BLaER1 treated with 17β-estradiol and CSF1 and Interleukin-3, amounts not matched to agents 10 nM and 100 nM (cell line): Measurements from ENCODE around the gene RUSC2.
"Not testable (repeated sequence)": the region's sequence is repeated elsewhere in the genome, so short reads cannot be mapped to it uniquely, and the experiment has no call there.

Source experiments
- H3K27ac ChIP-seq, 11 experiments: shearing (Covaris generic); formaldehyde crosslinking; 2 replicates each; pipeline ENCODE4 v1.8.1; 2022
- H3K27me3 ChIP-seq, 11 experiments: shearing (Covaris generic); formaldehyde crosslinking; 2 replicates each; pipeline ENCODE4 v1.8.1; 2022
- H3K36me3 ChIP-seq, 11 experiments: shearing (Covaris generic); formaldehyde crosslinking; 2 replicates each; pipeline ENCODE4 v1.8.1; 2022
- H3K4me1 ChIP-seq, 10 experiments: shearing (Covaris generic); formaldehyde crosslinking; 2 replicates each; pipeline ENCODE4 v1.8.1; 2022
- H3K4me2 ChIP-seq, 11 experiments: shearing (Covaris generic); formaldehyde crosslinking; 2 replicates each; pipeline ENCODE4 v1.8.1; 2022
- H3K4me3 ChIP-seq, 10 experiments: shearing (Covaris generic); formaldehyde crosslinking; 2 replicates each; pipeline ENCODE4 v1.8.1; 2022
- H3K9ac ChIP-seq, 11 experiments: shearing (Covaris generic); formaldehyde crosslinking; 2 replicates each; pipeline ENCODE4 v1.8.1; 2022
- H3K9me3 ChIP-seq, 11 experiments: shearing (Covaris generic); formaldehyde crosslinking; replicated peaks in 1 of 11; 2 replicates each; pipeline ENCODE4 v1.8.1; 2022
- H4K20me1 ChIP-seq, 11 experiments: shearing (Covaris generic); formaldehyde crosslinking; 2 replicates each; pipeline ENCODE4 v1.8.1; 2022
- Cebpa-rat ChIP-seq, 11 experiments: shearing (Covaris generic); IDR thresholded peaks; 2 replicates each; pipeline ENCODE4 v1.8.1; 2022

The RUSC2 gene

GRCh38 chr9:35470894-35471293 lies 19.0 kb upstream of the RUSC2 start:
- H4K20me1 ChIP-seq: no peaks in the 10 kb centered on the region
- H3K9me3 ChIP-seq: peaks cover 0 to 7% (median 0%) of the 10 kb centered on the region in 11 experiments; a peak in 4 of 22 replicates
- no peaks in the 10 kb centered on the region for H3K4me1 ChIP-seq
- no peak overlapping the region for H3K27ac ChIP-seq
- H3K27me3 ChIP-seq: no peaks in the 10 kb centered on the region
- TF ChIP-seq Cebpa-rat (IDR thresholded peaks at IDR 0.05): no peak
- no peak overlapping the region for H3K9ac ChIP-seq
- no peak overlapping the region for H3K4me3 ChIP-seq
- H3K36me3 ChIP-seq: no peaks in the 10 kb centered on the region
- no peak overlapping the region for H3K4me2 ChIP-seq

DNA sequence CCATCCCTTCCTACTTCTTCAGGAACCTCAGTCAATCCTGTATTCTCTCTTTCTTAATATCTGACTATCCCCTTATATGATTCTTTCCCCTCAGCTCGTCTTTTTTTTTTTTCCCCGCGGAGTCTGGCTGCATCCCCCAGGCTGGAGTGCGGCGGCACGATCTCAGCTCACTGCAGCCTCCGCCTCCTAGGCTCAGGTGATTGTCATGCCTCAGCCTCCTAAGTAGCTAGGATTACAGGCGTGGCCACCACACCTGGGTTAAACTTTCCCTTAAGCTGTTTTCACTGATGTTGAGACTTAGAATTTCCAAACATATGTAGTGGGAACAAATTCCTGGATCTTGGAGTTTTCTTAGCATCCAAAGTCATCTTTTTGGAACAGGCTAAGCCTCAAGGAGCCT lies 13.3 kb upstream of the RUSC2 start:
- no peaks in the 10 kb centered on the region for H3K27me3 ChIP-seq
- peaks cover 0 to 9% (median 2%) of the 10 kb centered on the region in 10 experiments; a peak in 9 of 20 replicates for H3K4me1 ChIP-seq
- no peaks in the 10 kb centered on the region for H3K36me3 ChIP-seq
- TF ChIP-seq Cebpa-rat (IDR thresholded peaks at IDR 0.05): no peak
- H3K4me3 ChIP-seq: no peak overlapping the region
- no peak overlapping the region for H3K9ac ChIP-seq
- H4K20me1 ChIP-seq: no peaks in the 10 kb centered on the region
- peak overlapping the region in 1 of 11 experiments; percentile 1; a peak in 1 of 22 replicates for H3K27ac ChIP-seq
- H3K9me3 ChIP-seq: no peaks in the 10 kb centered on the region
- H3K4me2 ChIP-seq: no peak overlapping the region

DNA sequence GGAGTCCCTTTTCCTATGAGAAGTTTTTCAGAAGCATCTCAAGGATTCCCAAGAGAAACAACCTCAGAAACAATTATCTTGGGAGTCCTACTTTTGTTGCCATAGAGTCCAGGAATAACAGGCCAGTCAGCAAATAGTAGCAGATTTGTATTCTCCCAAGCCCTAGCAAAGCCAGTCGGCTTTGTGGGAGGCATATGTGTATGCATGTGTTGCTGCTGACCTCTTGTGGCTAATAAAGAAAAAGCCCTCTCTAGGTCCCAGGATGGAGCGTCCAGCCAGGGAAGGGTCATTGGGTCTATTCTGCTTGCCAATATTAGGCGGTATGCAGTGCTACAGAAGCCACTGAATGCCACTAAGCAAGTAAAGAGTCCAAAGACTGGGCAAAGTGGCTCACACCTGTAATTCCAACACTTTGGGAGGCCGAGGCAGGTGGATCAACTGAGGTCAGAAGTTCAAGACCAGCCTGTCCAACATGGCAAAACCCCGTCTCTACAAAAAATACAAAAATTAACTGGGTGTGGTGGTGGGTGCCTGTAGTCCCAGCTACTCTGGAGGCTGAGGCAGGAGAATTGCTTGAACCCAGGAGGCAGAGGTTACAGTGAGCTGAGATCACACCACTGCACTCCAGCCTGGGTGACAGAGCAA lies 12.6 kb upstream of the RUSC2 start:
- peak overlapping the region in 1 of 11 experiments; percentile 1; a peak in 1 of 22 replicates for H3K27ac ChIP-seq
- H3K27me3 ChIP-seq, H3K4me1 ChIP-seq, H4K20me1 ChIP-seq, H3K4me3 ChIP-seq, H3K36me3 ChIP-seq, H3K9ac ChIP-seq, H3K4me2 ChIP-seq, H3K9me3 ChIP-seq: not testable (repeated sequence)

DNA sequence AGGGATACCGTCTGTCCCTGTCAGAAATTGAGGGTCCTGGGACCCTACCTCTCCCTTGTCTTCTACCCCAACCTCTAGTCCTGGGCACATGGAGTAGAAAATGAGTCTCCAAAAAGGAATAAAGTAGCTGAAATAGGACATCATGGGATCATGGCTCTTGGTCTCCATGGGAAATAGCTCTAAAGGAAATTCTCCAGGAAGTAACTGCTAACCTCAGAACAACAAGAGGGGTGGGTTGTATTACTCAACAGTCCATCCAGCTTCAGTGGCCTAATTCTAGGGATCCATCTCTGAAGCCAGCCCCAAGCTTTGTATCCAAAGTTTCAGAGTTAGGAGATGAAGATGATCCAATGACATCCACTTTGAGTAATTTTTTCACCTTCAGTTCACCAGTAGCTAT lies 11.0 kb upstream of the RUSC2 start:
- Histone ChIP-seq H3K4me3 (no peak overlapping the region), H3K4me1 (peaks cover 0 to 9% (median 2%) of the 10 kb centered on the region in 10 experiments; a peak in 9 of 20 replicates), H3K27ac (no peak overlapping the region), H3K9ac (0 out of 22 replicates have a peak overlapping the region, but pooled peaks of 1 of the 11 experiments have one; percentile 19), H4K20me1 (no peaks in the 10 kb centered on the region), H3K4me2 (peak overlapping the region in 5 of 11 experiments; percentile 37 to 62 (median 44); a peak in 8 of 22 replicates), H3K36me3 (no peaks in the 10 kb centered on the region), H3K27me3 (no peaks in the 10 kb centered on the region), H3K9me3 (no peaks in the 10 kb centered on the region)
- no peak for TF ChIP-seq Cebpa-rat (IDR thresholded peaks at IDR 0.05)

- Histone ChIP-seq H3K9ac (no peak overlapping the region), H3K4me3 (no peak overlapping the region), H3K27ac (no peak overlapping the region), H3K27me3 (no peaks in the 10 kb centered on the region), H3K4me2 (no peak overlapping the region), H4K20me1 (no peaks in the 10 kb centered on the region), H3K9me3 (no peaks in the 10 kb centered on the region), H3K36me3 (no peaks in the 10 kb centered on the region), H3K4me1 (peaks cover 0 to 9% (median 2%) of the 10 kb centered on the region in 10 experiments; a peak in 9 of 20 replicates)
- no peak for TF ChIP-seq Cebpa-rat (IDR thresholded peaks at IDR 0.05)
Measured at GRCh38 chr9:35481347-35481975, 8.4 kb upstream of the RUSC2 start.

DNA sequence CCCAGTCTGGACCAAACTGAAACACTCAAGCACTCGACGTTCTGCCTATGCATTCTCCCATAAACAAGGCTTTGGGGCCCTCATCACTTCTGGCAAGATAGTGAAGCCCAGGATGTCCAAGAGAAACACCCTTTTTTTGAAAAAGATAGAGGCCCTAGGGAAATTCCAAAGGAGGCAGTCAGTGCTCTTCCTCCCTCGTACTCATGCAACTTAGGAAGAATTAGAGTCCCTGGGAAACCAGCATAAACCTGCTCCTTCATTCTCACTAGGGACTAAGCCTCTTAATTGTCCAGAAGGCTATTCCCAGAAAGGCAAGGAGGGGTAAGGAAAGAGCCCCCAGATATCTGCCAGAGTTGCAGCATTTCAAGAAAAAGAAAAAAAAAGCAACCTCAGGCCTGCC lies 7.8 kb upstream of the RUSC2 start:
- Histone ChIP-seq H4K20me1 (no peaks in the 10 kb centered on the region), H3K4me3 (no peak overlapping the region), H3K27ac (no peak overlapping the region), H3K9ac (no peak overlapping the region), H3K4me1 (peaks cover 0 to 9% (median 2%) of the 10 kb centered on the region in 10 experiments; a peak in 9 of 20 replicates), H3K36me3 (no peaks in the 10 kb centered on the region), H3K4me2 (no peak overlapping the region), H3K27me3 (no peaks in the 10 kb centered on the region), H3K9me3 (no peaks in the 10 kb centered on the region)
- no peak for TF ChIP-seq Cebpa-rat (IDR thresholded peaks at IDR 0.05)

- peaks cover 0 to 10% (median 0%) of the 10 kb centered on the region in 11 experiments; a peak in 1 of 22 replicates for H3K9me3 ChIP-seq
- no peaks in the 10 kb centered on the region for H4K20me1 ChIP-seq
- H3K4me3 ChIP-seq: no peak overlapping the region
- no peak overlapping the region for H3K9ac ChIP-seq
- H3K27me3 ChIP-seq: no peaks in the 10 kb centered on the region
- H3K4me1 ChIP-seq: peaks cover 8 to 13% (median 10%) of the 10 kb centered on the region in 10 experiments
- no peak overlapping the region for H3K27ac ChIP-seq
- TF ChIP-seq Cebpa-rat (IDR thresholded peaks at IDR 0.05): no peak
- no peak overlapping the region for H3K4me2 ChIP-seq
- no peaks in the 10 kb centered on the region for H3K36me3 ChIP-seq
Measured at GRCh38 chr9:35484406-35484805, 5.5 kb upstream of the RUSC2 start.

- Histone ChIP-seq H3K4me1 (peaks cover 27 to 31% (median 29%) of the 10 kb centered on the region in 10 experiments), H4K20me1 (0 out of 22 replicates have a peak, but pooled peaks cover 0 to 12% (median 0%) of the 10 kb centered on the region in 11 experiments), H3K9ac (no peak overlapping the region), H3K27ac (no peak overlapping the region), H3K36me3 (no peaks in the 10 kb centered on the region), H3K9me3 (peaks cover 0 to 10% (median 0%) of the 10 kb centered on the region in 11 experiments; a peak in 1 of 22 replicates), H3K4me2 (no peak overlapping the region), H3K4me3 (no peak overlapping the region), H3K27me3 (no peaks in the 10 kb centered on the region)
- TF ChIP-seq Cebpa-rat (IDR thresholded peaks at IDR 0.05): no peak
Measured at GRCh38 chr9:35487081-35487480, 2.8 kb upstream of the RUSC2 start.

DNA sequence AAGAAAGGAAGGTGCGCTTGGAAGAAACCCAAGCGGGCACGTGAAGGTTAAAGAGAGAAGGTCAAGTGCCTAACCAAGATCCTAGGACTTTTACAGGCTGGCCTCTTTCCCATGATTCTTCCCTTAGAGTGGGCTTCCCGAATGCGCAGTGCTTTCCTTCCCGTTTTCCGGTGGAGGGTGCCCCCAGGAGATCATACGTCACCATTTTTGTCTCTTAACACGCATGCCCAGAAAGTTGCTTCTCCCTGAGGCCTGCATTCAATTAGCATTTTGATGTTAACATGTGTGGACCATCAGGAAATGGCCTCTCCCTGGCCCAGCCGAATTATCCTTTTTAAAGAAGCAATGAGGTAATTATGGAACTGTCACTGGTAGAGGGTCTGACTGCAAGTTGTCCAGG lies 1.9 kb upstream of the RUSC2 start:
- Histone ChIP-seq H3K9ac (no peak overlapping the region), H3K9me3 (peaks cover 0 to 11% (median 1%) of the 10 kb centered on the region in 11 experiments; a peak in 16 of 22 replicates), H3K4me2 (no peak overlapping the region), H3K27me3 (no peaks in the 10 kb centered on the region), H3K36me3 (peaks cover 0 to 2% (median 0%) of the 10 kb centered on the region in 11 experiments; a peak in 4 of 22 replicates), H4K20me1 (0 out of 22 replicates have a peak, but pooled peaks cover 0 to 12% (median 0%) of the 10 kb centered on the region in 11 experiments), H3K27ac (no peak overlapping the region), H3K4me1 (peaks cover 32 to 41% (median 35%) of the 10 kb centered on the region in 10 experiments), H3K4me3 (no peak overlapping the region)
- TF ChIP-seq Cebpa-rat (IDR thresholded peaks at IDR 0.05): no peak
